HL-60 (cell line): ENCODE results near the gene XYLB.

Experiments
- DNase-seq, 2 experiments: peaks; one replicate each; pipeline ENCODE4 v3.0.0-alpha.2; 2010 to 2020; ENCODE audit warnings: low read depth in 1 of 2, low spot score in 1 of 2
- H3K27ac ChIP-seq: fragments of 250-450 bp; sonication (Bioruptor Pico); replicated peaks from 2 replicates; pipeline ENCODE4 v1.5.1; 2020; ENCODE audit warnings: mild to moderate bottlenecking, moderate library complexity
- H3K27me3 ChIP-seq: fragments of 250-450 bp; sonication (Bioruptor Pico); 2 replicates; pipeline ENCODE4 v1.5.1; 2021; ENCODE audit warnings: mild to moderate bottlenecking, moderate library complexity; ENCODE audit not compliant: insufficient read depth, poor library complexity, severe bottlenecking
- H3K4me3 ChIP-seq: replicated peaks from 2 replicates; pipeline ENCODE4 v1.5.1; 2011; ENCODE audit warnings: mild to moderate bottlenecking, control low read depth, low read length; ENCODE audit not compliant: insufficient read depth
- CTCF ChIP-seq: IDR thresholded peaks from one replicate; pipeline ENCODE4 v1.5.1; 2011; ENCODE audit warnings: low read length, control low read depth, inconsistent platforms; ENCODE audit not compliant: insufficient read depth
- GABPA ChIP-seq: IDR thresholded peaks from 2 replicates; pipeline ENCODE4 v1.6.1; 2012; ENCODE audit warnings: low read depth
- POLR2AphosphoS5 ChIP-seq: IDR thresholded peaks from 2 replicates; pipeline ENCODE4 v1.6.1; 2012; ENCODE audit warnings: low read depth
- REST ChIP-seq: IDR thresholded peaks from 2 replicates; pipeline ENCODE4 v1.6.1; 2012; ENCODE audit warnings: low read depth; ENCODE audit not compliant: insufficient replicate concordance
- SPI1 ChIP-seq: IDR thresholded peaks from 2 replicates; pipeline ENCODE4 v1.6.1; 2012; ENCODE audit warnings: low read depth, mild to moderate bottlenecking, borderline replicate concordance

Gene XYLB

GRCh38 chr3:38371541-38372213 is 25.1 kb downstream of the XYLB start:
- no peak overlapping the region for H3K4me3 ChIP-seq
- H3K27me3 ChIP-seq: no peaks in the 10 kb centered on the region
- no peak overlapping the region for H3K27ac ChIP-seq
- TF ChIP-seq CTCF (no peak), POLR2AphosphoS5 (no peak), SPI1 (no peak), REST (no peak), GABPA (no peak)
- DNase-seq: no peak

- H3K27ac ChIP-seq: no peak overlapping the region
- H3K27me3 ChIP-seq: no peaks in the 10 kb centered on the region
- H3K4me3 ChIP-seq: no peak overlapping the region
- TF ChIP-seq SPI1 (no peak), CTCF (no peak), REST (no peak), GABPA (no peak), POLR2AphosphoS5 (no peak)
- DNase-seq: no peak
Measured at GRCh38 chr3:38372214-38372601, 25.6 kb downstream of the XYLB start.

- no peak overlapping the region for H3K4me3 ChIP-seq
- no peak overlapping the region for H3K27ac ChIP-seq
- TF ChIP-seq GABPA (no peak), POLR2AphosphoS5 (peak; percentile 79)
- DNase-seq: peak; percentile 56 to 83
- no peaks in the 10 kb centered on the region for H3K27me3 ChIP-seq
Measured at GRCh38 chr3:38374221-38374620, 27.6 kb downstream of the XYLB start.

GRCh38 chr3:38375072-38375471 is 28.5 kb downstream of the XYLB start:
- TF ChIP-seq POLR2AphosphoS5 (no peak), CTCF (no peak), SPI1 (no peak), GABPA (no peak), REST (no peak)
- no peak for DNase-seq
- no peaks in the 10 kb centered on the region for H3K27me3 ChIP-seq
- H3K4me3 ChIP-seq: no peak overlapping the region
- no peak overlapping the region for H3K27ac ChIP-seq
